D721Med (cell line): ENCODE measurements around the gene CPB2.
A peak's percentile ranks its signal among the peaks of the same experiment; 100 is the strongest.

Source experiments
- DNase-seq: peaks from one replicate; pipeline ENCODE4 v3.0.0; 2011; ENCODE audit warnings: low spot score; ENCODE audit not compliant: insufficient read length
- FAIRE-seq: peaks from 2 replicates; lab custom pipeline; 2011; peaks lifted over from hg19 to GRCh38; lab: Jason Lieb, UNC
- TF ChIP-seq, protein P1 (sequence below): IDR thresholded peaks from 2 replicates; pipeline ENCODE4 v1.5.1; 2012; ENCODE audit warnings: mild to moderate bottlenecking, control low read depth; ENCODE audit not compliant: insufficient read depth; ENCODE audit errors: missing control alignments

The CPB2 gene

DNA sequence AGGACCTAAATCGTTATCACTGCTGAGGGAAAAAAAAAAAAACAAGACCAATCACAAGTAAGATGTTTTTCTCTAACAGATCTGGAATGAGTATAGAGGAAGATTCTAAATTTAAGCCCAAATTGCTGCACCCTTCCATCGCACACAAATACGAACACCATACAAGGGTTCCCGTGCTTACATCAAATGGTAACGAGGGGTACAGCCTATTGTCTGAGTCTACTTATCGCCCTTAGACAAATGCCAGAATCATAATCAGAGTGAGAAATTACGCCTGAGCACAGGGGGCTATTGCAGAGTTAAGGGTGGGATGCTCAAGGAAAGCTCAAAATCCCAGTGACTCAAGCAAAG lies 52.9 kb downstream of the CPB2 start:
- TF ChIP-seq, protein P1, sequence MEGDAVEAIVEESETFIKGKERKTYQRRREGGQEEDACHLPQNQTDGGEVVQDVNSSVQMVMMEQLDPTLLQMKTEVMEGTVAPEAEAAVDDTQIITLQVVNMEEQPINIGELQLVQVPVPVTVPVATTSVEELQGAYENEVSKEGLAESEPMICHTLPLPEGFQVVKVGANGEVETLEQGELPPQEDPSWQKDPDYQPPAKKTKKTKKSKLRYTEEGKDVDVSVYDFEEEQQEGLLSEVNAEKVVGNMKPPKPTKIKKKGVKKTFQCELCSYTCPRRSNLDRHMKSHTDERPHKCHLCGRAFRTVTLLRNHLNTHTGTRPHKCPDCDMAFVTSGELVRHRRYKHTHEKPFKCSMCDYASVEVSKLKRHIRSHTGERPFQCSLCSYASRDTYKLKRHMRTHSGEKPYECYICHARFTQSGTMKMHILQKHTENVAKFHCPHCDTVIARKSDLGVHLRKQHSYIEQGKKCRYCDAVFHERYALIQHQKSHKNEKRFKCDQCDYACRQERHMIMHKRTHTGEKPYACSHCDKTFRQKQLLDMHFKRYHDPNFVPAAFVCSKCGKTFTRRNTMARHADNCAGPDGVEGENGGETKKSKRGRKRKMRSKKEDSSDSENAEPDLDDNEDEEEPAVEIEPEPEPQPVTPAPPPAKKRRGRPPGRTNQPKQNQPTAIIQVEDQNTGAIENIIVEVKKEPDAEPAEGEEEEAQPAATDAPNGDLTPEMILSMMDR = no peak
- no peak for FAIRE-seq
- no peak for DNase-seq

DNA sequence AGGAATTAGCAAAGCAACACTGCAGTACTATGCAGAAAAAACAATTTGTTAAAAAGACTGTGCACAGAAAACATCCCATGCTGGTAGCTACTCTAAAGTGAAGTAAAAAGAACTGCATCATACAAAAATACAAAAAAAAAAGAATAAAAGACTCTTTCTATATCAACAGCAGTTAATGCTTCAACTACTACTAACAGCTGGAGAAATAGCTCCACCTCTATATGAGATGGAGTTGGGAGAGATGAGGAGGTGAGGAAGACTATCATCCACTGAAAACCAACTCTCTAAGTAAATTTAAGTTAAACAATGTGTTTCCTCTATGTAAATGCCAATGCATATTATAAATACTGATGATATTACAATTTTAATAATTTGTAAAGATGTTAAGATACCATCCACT lies 54.1 kb downstream of the CPB2 start:
- FAIRE-seq (no peak), DNase-seq (no peak)

DNA sequence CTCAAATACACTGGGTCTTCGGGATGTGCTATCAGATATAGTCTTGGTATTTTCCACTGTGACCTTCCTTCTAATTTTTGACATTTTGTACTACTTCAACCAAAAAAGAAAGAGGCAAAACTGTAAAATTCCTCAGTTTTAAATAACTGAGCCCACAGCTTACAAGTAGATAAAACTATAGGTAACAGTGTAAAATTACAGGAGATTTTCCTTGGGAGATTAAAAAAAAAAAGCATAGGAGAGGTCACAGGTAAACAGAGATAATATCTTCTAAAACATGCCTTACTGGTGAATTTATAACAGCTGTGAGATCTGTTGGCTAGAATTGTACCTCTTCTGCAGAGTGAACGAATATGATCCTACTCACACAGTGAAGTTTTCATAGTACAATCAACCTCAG lies 59.4 kb downstream of the CPB2 start:
- no peak for DNase-seq
- no peak for FAIRE-seq
- TF ChIP-seq, protein P1 = no peak

More for the DNA sequence above, 54.1 kb downstream of the CPB2 start:
- TF ChIP-seq, protein P1 = no peak

DNA sequence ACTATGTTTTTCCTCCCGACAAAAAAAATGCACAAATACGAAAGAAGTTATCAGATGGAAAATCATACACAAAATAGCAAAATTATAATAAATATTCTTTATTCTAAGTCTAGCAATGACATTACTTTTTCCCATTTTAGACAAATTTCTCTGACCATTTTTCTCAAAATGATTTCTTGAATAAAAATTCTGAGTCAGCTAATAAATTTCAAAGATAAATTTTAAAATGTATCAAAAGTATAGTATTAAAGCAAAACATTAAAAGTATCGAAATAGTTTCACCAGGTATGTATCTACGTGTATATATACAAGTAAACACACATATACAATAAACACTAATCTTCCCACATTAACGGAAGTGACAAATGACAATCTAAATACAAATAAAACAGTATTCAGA lies 61.2 kb downstream of the CPB2 start:
- FAIRE-seq (no peak), DNase-seq (no peak)
- TF ChIP-seq, protein P1 = no peak

DNA sequence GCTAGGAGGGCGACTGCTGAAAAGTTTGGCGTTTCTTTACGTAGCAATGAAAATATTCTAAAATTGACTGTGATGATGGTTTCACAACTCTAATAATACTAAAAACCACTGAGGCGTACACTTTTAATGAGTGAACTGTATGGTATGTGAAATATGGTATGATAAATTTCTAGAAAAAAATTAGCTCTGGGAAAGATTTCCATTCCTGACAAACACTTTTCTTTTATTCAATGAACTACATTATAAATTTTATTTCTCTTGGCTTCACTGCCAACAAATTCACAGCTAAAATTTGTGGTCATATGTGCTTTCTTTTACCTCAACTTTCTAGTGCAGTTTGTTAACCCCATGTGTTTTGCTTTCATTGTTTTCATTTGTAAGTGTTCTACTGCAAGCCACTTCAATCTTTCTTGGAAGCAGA lies 63.4 kb downstream of the CPB2 start:
- no peak for FAIRE-seq

DNA sequence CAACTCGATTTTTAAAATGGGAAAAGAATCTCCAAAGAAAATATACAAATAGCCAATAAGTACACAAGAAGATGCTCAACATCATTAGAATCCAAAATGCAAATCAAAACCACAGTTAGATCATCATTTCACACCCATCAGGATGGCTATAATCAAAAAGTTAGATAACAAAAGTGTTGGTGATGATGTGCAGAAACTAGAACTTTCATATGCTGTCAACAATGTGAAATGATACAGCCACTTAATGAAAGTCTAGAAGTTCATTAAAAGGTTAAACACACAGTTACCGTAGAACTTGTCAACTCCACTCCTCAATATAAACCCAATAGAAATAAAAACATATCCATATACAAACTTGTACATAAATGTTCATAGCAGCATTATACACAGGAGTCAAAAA lies 64.1 kb downstream of the CPB2 start:
- TF ChIP-seq, protein P1 = no peak
- FAIRE-seq (peak; percentile 69), DNase-seq (no peak)

More for the DNA sequence above, 63.4 kb downstream of the CPB2 start:
- TF ChIP-seq, protein P1 = no peak
- DNase-seq = no peak

DNA sequence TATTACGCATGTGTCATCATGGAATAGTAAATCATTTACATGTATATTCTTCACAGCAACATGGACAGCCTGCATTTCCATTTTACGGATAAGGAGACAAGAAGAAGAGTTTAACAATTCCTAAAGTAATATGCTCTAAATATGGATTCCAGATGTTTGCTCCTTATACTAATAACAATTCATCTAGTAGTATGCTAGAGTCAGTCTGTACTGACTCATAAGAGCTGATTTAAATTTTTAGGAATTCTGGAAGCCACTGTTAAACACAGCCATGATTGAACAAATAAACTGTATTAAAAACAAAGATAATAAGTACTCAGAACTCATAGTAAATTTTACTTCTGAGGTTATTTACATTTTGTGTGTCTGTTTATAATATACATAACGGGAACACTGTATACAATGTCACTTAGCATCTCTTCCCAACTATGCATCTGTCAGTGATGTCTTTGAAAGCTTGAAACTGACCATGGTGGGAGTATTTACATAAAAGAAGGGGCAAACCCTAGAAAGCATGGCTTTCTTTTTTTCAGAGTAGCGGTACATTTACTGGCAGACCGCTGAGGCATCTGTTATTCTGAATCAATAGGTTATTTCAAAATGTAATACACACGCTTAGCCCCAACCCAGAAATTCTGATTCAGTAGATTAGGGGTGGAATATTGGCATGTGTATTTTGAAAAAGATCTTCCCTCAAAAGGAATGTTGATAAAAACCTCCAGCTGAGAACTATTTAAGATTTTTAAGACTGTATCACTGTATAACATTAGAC lies 65.2 kb downstream of the CPB2 start:
- DNase-seq (no peak), FAIRE-seq (no peak)
- TF ChIP-seq, protein P1 = no peak
